Immature natural killer cell (primary cell): ENCODE results near the gene MAP3K19. TPM values are rescaled to one million over a fixed set of nuclear protein-coding genes. Genes with fewer than 3 reads are reported as not detected.
"Not testable (repeated sequence)": the region's sequence is repeated elsewhere in the genome, so short reads cannot be mapped to it uniquely, and the experiment has no call there.

Source experiments
- DNase-seq, 3 donors: peaks; one replicate each; pipeline ENCODE4 v3.0.0; 2022; ENCODE audit warnings: mixed read lengths in 1 of 3
- H3K27ac Mint-ChIP-seq, 6 donors: one replicate each; pipeline ENCODE4 v1.8.0; 2020; ENCODE audit warnings: mixed read lengths in 6 of 6, mild to moderate bottlenecking in 5 of 6, inconsistent platforms in 4 of 6, moderate library complexity in 3 of 6
- H3K27me3 Mint-ChIP-seq, 3 donors: one replicate each; pipeline ENCODE4 v1.8.0; 2020 to 2021; ENCODE audit warnings: low read depth in 3 of 3, mild to moderate bottlenecking in 3 of 3, mixed read lengths in 3 of 3, moderate library complexity in 3 of 3, inconsistent platforms in 1 of 3
- H3K36me3 Mint-ChIP-seq, 3 donors: one replicate each; pipeline ENCODE4 v1.8.0; 2020; ENCODE audit warnings: mixed read lengths in 3 of 3, inconsistent platforms in 2 of 3, mild to moderate bottlenecking in 2 of 3
- H3K4me1 Mint-ChIP-seq, 2 donors: one replicate each; pipeline ENCODE4 v1.8.0; 2020; ENCODE audit warnings: inconsistent platforms in 2 of 2, mild to moderate bottlenecking in 2 of 2, mixed read lengths in 2 of 2, moderate library complexity in 1 of 2
- H3K4me3 Mint-ChIP-seq, 5 donors: one replicate each; pipeline ENCODE4 v1.8.0; 2020; ENCODE audit warnings: mild to moderate bottlenecking in 5 of 5, mixed read lengths in 5 of 5, inconsistent platforms in 3 of 5, moderate library complexity in 3 of 5
- H3K9me3 Mint-ChIP-seq, 6 donors: one replicate each; pipeline ENCODE4 v1.8.0; 2020; ENCODE audit warnings: mild to moderate bottlenecking in 6 of 6, mixed read lengths in 6 of 6, inconsistent platforms in 4 of 6, moderate library complexity in 3 of 6
- polyA plus RNA-seq, 3 donors: library from polyadenylated mRNA; unstranded; fragments of 300-500 nt; fragmentation: Illumina TruSeq; gene quantifications; one replicate each; pipeline ENCODE4 v1.2.3, GENCODE V29; 2021

The MAP3K19 gene
- polyA plus RNA-seq, 3 donors from 2014 or later = not detected

- H3K27me3 Mint-ChIP-seq = peaks cover 5 to 13% (median 11%) of the 10 kb centered on the region in 3 donors
- not testable (repeated sequence) for H3K27ac Mint-ChIP-seq, H3K4me3 Mint-ChIP-seq, DNase-seq, H3K36me3 Mint-ChIP-seq, H3K9me3 Mint-ChIP-seq, H3K4me1 Mint-ChIP-seq
Observed at GRCh38 chr2:135033216-135033615, 14.0 kb downstream of the MAP3K19 start.

GRCh38 chr2:135030826-135031225 is 16.4 kb downstream of the MAP3K19 start:
- peaks cover 0 to 3% (median 0%) of the 10 kb centered on the region in 6 donors for H3K9me3 Mint-ChIP-seq
- no peak overlapping the region for H3K27ac Mint-ChIP-seq
- H3K36me3 Mint-ChIP-seq = no peaks in the 10 kb centered on the region
- H3K4me1 Mint-ChIP-seq = no peaks in the 10 kb centered on the region
- H3K4me3 Mint-ChIP-seq = no peak overlapping the region
- no peak for DNase-seq
- H3K27me3 Mint-ChIP-seq = peaks cover 2 to 8% (median 7%) of the 10 kb centered on the region in 3 donors

DNA sequence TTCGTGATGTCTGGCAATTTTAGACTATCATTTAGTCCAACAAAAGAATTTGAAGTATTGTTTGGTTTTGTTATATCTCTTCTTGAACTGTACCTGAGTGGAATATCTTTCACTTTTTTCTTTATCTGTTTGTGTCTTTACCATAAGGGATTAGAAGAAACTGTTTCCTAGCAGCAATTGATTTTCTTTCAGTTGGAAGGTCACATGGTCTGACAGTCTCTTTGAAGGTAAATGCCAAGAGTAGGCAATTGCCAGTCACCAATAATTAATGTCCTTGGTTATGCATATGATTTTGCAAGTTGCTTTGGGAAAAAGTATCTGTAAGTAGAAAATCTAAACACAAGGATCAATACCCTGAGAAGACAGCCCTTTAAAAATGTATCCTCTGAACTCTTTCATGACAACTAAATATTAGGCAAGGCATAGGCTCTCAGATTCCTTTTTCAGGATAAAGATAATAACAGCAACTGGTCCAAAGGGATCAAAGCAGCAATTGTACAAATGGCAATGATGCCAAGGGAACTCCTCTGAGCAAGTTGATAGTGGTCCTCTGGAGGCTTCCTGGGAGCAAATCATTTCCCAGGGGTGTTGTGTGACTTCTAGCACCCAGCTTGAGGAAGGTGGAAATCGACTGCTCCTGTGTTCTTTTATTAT is 17.6 kb downstream of the MAP3K19 start:
- H3K9me3 Mint-ChIP-seq = peaks cover 0 to 3% (median 0%) of the 10 kb centered on the region in 6 donors
- no peak overlapping the region for H3K4me3 Mint-ChIP-seq
- H3K27ac Mint-ChIP-seq = no peak overlapping the region
- H3K4me1 Mint-ChIP-seq = no peaks in the 10 kb centered on the region
- peaks cover 0 to 8% (median 7%) of the 10 kb centered on the region in 3 donors for H3K27me3 Mint-ChIP-seq
- no peaks in the 10 kb centered on the region for H3K36me3 Mint-ChIP-seq
- DNase-seq = no peak

DNA sequence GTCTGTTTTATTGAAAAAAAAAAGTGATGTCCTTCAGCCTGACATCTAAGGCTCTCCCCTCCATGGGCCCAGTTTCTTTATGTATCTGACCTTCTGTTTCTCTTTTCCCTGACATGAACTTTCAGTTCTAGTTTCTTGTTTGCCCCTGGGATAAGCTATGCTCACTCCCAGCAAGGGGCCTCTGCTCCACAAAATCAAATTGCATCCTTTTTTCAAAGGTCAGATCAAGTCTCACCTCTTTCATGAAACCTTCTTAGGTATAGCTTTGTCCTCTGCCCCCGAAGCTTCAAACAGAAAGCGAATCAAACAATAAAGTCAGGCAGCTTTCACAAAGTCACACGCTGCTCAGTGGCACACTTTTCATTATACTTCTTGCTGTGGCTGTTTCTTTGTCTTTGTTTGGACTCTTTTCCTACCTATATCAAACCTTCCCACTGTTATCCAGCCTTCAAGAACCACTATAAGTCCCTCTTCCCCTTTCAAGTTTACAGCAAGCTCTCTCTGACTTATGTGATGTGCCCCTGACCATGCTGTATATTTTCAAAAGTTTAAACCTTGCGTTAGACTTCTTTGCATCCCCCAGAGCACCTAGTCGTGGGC is 23.3 kb downstream of the MAP3K19 start:
- Mint-ChIP-seq H3K27ac (no peak overlapping the region), H3K9me3 (no peaks in the 10 kb centered on the region), H3K27me3 (peaks cover 0 to 5% (median 2%) of the 10 kb centered on the region in 3 donors), H3K36me3 (no peaks in the 10 kb centered on the region), H3K4me1 (no peaks in the 10 kb centered on the region), H3K4me3 (no peak overlapping the region)
- DNase-seq = no peak

DNA sequence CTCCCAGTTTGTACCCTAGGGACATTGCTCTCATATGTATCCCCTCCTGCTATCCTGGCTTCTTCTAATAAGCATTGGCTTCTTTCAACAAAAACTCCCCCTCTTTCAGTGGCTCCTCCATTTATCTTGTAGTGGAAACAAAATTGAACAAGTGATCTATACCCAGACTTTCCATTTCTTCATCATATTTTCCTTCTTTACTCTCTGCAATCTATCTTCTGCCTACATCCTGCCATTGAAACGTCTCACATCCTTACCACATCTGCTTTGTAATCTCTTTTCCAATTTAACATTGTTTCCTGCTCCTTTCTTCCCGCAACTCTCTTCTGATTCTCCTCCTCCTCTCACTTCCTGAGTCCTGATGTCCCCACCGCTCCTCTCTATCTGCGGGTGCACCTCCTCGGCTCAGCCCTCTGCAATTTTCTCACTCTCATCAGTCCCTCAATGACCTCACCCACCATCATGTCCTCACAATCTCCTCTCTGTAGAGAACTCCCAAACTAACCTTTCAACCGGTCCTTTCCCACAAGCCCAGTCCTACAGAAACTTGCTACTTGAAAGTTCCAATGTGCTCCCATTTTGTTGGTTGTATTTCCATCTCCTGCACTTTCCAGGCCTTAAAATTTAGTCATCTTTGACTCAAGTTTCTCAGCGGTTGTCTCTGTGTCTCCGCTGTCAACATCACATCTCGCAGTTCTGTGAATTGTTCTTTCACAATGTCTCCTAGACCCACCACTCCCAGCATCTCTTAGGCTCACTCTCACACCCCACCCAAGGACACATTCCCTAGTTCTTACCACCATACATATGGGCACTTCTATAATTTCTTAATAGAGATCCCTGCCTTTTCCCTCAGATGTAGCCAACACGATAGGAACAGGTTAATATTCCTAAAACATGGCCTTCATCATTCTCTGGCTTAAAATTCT is 24.0 kb downstream of the MAP3K19 start:
- Mint-ChIP-seq H3K27ac (no peak overlapping the region), H3K36me3 (no peaks in the 10 kb centered on the region), H3K27me3 (peaks cover 0 to 5% (median 2%) of the 10 kb centered on the region in 3 donors), H3K4me3 (no peak overlapping the region), H3K4me1 (no peaks in the 10 kb centered on the region), H3K9me3 (no peaks in the 10 kb centered on the region)
- no peak for DNase-seq

- Mint-ChIP-seq H3K27ac (no peak overlapping the region), H3K4me1 (no peaks in the 10 kb centered on the region), H3K4me3 (no peak overlapping the region), H3K27me3 (peaks cover 0 to 5% (median 0%) of the 10 kb centered on the region in 3 donors), H3K9me3 (peaks cover 0 to 1% (median 0%) of the 10 kb centered on the region in 6 donors), H3K36me3 (no peaks in the 10 kb centered on the region)
- DNase-seq = no peak
Observed at GRCh38 chr2:135021618-135022017, 25.6 kb downstream of the MAP3K19 start.

DNA sequence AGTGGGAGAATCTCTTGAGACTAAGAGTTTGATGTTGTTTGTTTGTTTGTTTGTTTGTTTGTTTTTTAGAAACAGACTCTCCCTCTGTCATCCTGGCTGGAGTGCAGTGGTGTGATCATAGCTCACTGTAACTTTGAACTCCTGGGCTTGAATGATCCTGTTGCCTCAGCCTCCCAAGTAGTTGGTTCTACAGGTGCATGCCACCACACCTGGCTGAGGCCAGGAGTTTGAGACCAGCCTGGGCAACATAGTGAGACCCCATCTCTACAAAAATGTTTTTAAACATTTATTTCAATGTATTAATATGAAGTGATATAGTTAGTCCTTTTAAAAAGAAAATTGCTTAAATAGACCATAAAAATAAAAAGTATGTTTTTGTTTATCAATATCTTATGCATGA is 35.6 kb downstream of the MAP3K19 start:
- no peak for DNase-seq
- no peak overlapping the region for H3K4me3 Mint-ChIP-seq
- H3K36me3 Mint-ChIP-seq = no peaks in the 10 kb centered on the region
- H3K27me3 Mint-ChIP-seq = peaks cover 0 to 10% (median 5%) of the 10 kb centered on the region in 3 donors
- peaks cover 0 to 3% (median 0%) of the 10 kb centered on the region in 6 donors for H3K9me3 Mint-ChIP-seq
- H3K27ac Mint-ChIP-seq = no peak overlapping the region
- no peaks in the 10 kb centered on the region for H3K4me1 Mint-ChIP-seq

- Mint-ChIP-seq H3K9me3 (peaks cover 0 to 2% (median 0%) of the 10 kb centered on the region in 6 donors), H3K27me3 (peaks cover 3 to 16% (median 10%) of the 10 kb centered on the region in 3 donors), H3K36me3 (no peaks in the 10 kb centered on the region), H3K4me3 (no peak overlapping the region), H3K27ac (no peak overlapping the region), H3K4me1 (no peaks in the 10 kb centered on the region)
- no peak for DNase-seq
Observed at GRCh38 chr2:135010200-135010942, 36.9 kb downstream of the MAP3K19 start.

DNA sequence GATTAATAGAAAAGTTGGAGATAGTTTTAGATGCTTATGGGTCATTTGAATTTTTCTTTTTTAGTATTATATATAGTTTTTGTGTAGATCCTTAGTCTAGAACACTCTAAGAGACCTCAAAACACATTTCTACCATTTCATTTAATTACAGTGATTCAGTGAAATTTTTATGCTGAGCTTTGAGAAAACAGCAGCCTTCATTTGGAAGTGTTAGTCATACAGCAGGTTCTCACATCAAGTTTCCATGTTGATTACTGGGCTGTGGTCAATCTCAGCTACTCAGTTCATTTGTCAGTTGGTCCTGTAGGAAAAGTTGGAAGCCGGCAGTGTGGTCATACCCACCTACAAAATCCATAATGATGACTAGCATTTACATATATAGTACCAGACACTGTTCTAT is 37.9 kb downstream of the MAP3K19 start:
- Mint-ChIP-seq H3K27me3 (peaks cover 3 to 19% (median 12%) of the 10 kb centered on the region in 3 donors), H3K4me1 (peaks cover 0 to 1% of the 10 kb centered on the region in 2 donors), H3K27ac (no peak overlapping the region), H3K9me3 (peaks cover 0 to 2% (median 0%) of the 10 kb centered on the region in 6 donors), H3K4me3 (no peak overlapping the region), H3K36me3 (no peaks in the 10 kb centered on the region)
- no peak for DNase-seq

GRCh38 chr2:135005753-135006152 is 41.5 kb downstream of the MAP3K19 start:
- peaks cover 3 to 16% (median 13%) of the 10 kb centered on the region in 3 donors for H3K27me3 Mint-ChIP-seq
- no peaks in the 10 kb centered on the region for H3K36me3 Mint-ChIP-seq
- H3K4me1 Mint-ChIP-seq = peaks cover 0 to 3% of the 10 kb centered on the region in 2 donors
- no peak overlapping the region for H3K27ac Mint-ChIP-seq
- no peaks in the 10 kb centered on the region for H3K9me3 Mint-ChIP-seq
- no peak overlapping the region for H3K4me3 Mint-ChIP-seq
- DNase-seq = no peak

DNA sequence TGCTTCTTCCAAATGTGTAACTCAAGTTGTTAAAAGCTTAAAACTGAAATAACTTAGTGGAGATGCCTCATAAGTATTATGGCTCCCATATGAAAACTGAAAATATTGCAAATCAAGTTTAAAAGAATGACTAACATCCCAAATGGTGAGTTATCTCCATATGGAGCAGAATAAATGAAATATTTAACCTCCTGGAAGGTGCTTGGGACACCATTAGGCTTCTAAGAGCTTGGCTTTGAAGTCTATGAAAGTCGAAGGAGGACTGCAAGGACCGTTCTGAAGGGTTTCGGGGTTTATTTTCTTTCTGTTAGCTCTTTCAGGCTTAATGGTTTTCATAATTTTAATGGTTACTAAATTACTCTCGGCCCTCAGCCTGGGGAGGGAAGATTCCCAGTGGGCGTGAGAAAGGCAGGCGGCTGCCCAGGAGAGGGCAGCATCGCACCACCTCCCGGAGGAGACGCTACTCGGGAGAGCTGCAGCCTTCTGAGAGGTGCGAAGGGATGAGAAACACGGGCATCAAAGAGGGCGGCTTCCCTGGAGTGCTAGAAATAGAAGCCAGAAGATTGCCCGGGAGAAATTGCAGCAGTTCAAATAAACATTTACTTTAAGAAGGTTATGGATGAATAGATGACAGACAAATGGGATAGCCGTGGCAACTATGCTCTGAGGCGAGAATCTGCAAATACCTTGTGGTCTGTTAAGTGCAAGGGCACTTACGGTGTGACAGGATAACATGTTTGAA is 43.1 kb downstream of the MAP3K19 start:
- DNase-seq = peak; percentile 46 to 55 (median 53)
- no peaks in the 10 kb centered on the region for H3K36me3 Mint-ChIP-seq
- peak overlapping the region in 1 of 5 donors; percentile 25 for H3K4me3 Mint-ChIP-seq
- H3K9me3 Mint-ChIP-seq = no peaks in the 10 kb centered on the region
- peaks cover 0 to 3% of the 10 kb centered on the region in 2 donors for H3K4me1 Mint-ChIP-seq
- no peak overlapping the region for H3K27ac Mint-ChIP-seq
- peaks cover 3 to 13% (median 12%) of the 10 kb centered on the region in 3 donors for H3K27me3 Mint-ChIP-seq

- Mint-ChIP-seq H3K27me3 (peaks cover 3 to 12% (median 8%) of the 10 kb centered on the region in 3 donors), H3K36me3 (no peaks in the 10 kb centered on the region), H3K4me3 (no peak overlapping the region), H3K27ac (no peak overlapping the region), H3K9me3 (no peaks in the 10 kb centered on the region), H3K4me1 (peaks cover 0 to 3% of the 10 kb centered on the region in 2 donors)
- no peak for DNase-seq
Observed at GRCh38 chr2:135002836-135003235, 44.4 kb downstream of the MAP3K19 start.

DNA sequence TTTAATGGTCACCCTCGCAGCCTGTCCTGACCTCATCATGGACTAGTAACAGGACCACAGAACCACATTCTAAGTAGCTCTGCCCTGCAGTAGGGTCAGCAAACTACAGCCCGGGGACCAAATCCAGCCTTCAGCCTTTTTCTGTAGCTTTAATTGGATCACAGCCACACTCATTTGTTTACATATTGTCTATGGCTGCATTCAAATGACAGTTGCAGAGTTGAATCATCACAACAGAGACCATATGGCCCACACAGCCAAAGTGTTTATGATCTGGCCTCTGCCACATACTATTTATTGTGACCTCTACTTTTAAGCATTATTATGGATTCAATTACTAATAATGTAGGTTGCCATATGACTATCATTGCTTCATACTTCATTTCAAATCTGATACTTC is 47.7 kb downstream of the MAP3K19 start:
- H3K27me3 Mint-ChIP-seq = peaks cover 0 to 4% (median 3%) of the 10 kb centered on the region in 3 donors
- DNase-seq = no peak
- no peak overlapping the region for H3K4me3 Mint-ChIP-seq
- no peaks in the 10 kb centered on the region for H3K9me3 Mint-ChIP-seq
- peaks cover 0 to 3% of the 10 kb centered on the region in 2 donors for H3K4me1 Mint-ChIP-seq
- no peaks in the 10 kb centered on the region for H3K36me3 Mint-ChIP-seq
- H3K27ac Mint-ChIP-seq = no peak overlapping the region
